Uterus (tissue), 4 donors: Measurements from ENCODE around the gene NAT9. TPM values are rescaled to one million over a fixed set of nuclear protein-coding genes. Genes with fewer than 3 reads are reported as not detected.

Source experiments
- DNase-seq, 2 donors: peaks; one replicate each; pipeline ENCODE4 v3.0.0-alpha.2; 2019 to 2020
- H3K27ac ChIP-seq, 2 donors: fragments of 200-600 bp; sonication (generic); 1 replicate in 1 of 2; 2 replicates in 1 of 2; pipeline ENCODE4 v1.5.1; 2016 to 2018
- H3K27me3 ChIP-seq, 2 donors: fragments of 200-600 bp; sonication (generic); one replicate each; pipeline ENCODE4 v1.5.1; 2018 to 2019; ENCODE audit warnings: control low read depth in 1 of 2
- H3K36me3 ChIP-seq, 2 donors: fragments of 200-600 bp; sonication (generic); one replicate each; pipeline ENCODE4 v1.5.1; 2019; ENCODE audit warnings: control low read depth in 1 of 2
- H3K4me1 ChIP-seq, 2 donors: fragments of 200-600 bp; sonication (generic); one replicate each; pipeline ENCODE4 v1.5.1; 2018 to 2019; ENCODE audit warnings: control low read depth in 1 of 2
- H3K4me3 ChIP-seq, 2 donors: fragments of 200-600 bp; sonication (generic); 1 replicate in 1 of 2; 2 replicates in 1 of 2; pipeline ENCODE4 v1.5.1; 2018 to 2019; ENCODE audit warnings: mild to moderate bottlenecking in 1 of 2
- H3K9me3 ChIP-seq, 2 donors: fragments of 200-600 bp; sonication (generic); one replicate each; pipeline ENCODE4 v1.5.1; 2019; ENCODE audit warnings: control low read depth in 1 of 2
- CTCF ChIP-seq, 4 experiments: fragments of 200-600 bp in 2 of 4; fragments of 450-650 bp in 2 of 4; sonication (generic) in 2 of 4; IDR thresholded peaks; one replicate each; pipeline ENCODE4 v1.5.1; 2016 to 2019; ENCODE audit warnings: antibody characterized with exemption in 4 of 4, mild to moderate bottlenecking in 2 of 4, moderate library complexity in 1 of 4
- POLR2A ChIP-seq, 2 donors: fragments of 450-650 bp; IDR thresholded peaks; one replicate each; pipeline ENCODE4 v1.6.1; 2016; ENCODE audit warnings: antibody characterized with exemption in 2 of 2, mild to moderate bottlenecking in 1 of 2, moderate library complexity in 1 of 2
- intact Hi-C: fragments of 100-400 bp; cut with DNase I; formaldehyde crosslinking; loops from one replicate; pipeline ENCODE4 v1.15.1; 2023; ENCODE audit warnings: low total_unique reads
- total RNA-seq, 4 donors: library from RNA; depleted of rRNA in 3 of 4; stranded (reverse); fragments of >200 nt in 3 of 4; gene quantifications; one replicate each; pipeline versions ENCODE4 v1.1.0 to v1.2.4, GENCODE V29; 2014 to 2023
- donor health status: DM: yes; HTN: yes; CAD: no.

NAT9 gene
- total RNA-seq, 4 donors from 2014 or later: 5.4 to 53.3 (median 33.9) TPM

GRCh38 chr17:74742978-74743545, 33.1 kb downstream of the NAT9 start:
- Histone ChIP-seq H3K4me3 (no peak overlapping the region), H3K27me3 (peaks cover 0 to 12% of the 10 kb centered on the region in 2 donors), H3K27ac (no peak overlapping the region), H3K36me3 (no peaks in the 10 kb centered on the region), H3K9me3 (no peaks in the 10 kb centered on the region), H3K4me1 (no peaks in the 10 kb centered on the region)
- no peak for DNase-seq
- intact Hi-C loops: loop anchor here (10.0 kb wide), 2 partner anchors 122 to 212 kb away; no protein-coding TSS in a partner anchor
- TF ChIP-seq POLR2A (IDR thresholded peaks at IDR 0.05) (no peak), CTCF (IDR thresholded peaks at IDR 0.05) (no peak)

- no peak for TF ChIP-seq CTCF (IDR thresholded peaks at IDR 0.05)
- no peak for TF ChIP-seq POLR2A (IDR thresholded peaks at IDR 0.05)
- H3K4me3 ChIP-seq: no peak overlapping the region
- intact Hi-C loops: loop anchor here (10.0 kb wide), 2 partner anchors 123 to 213 kb away; no protein-coding TSS in a partner anchor
- no peaks in the 10 kb centered on the region for H3K9me3 ChIP-seq
- H3K27ac ChIP-seq: no peak overlapping the region
- no peak for DNase-seq
- no peaks in the 10 kb centered on the region for H3K36me3 ChIP-seq
- peaks cover 0 to 8% of the 10 kb centered on the region in 2 donors for H3K4me1 ChIP-seq
- H3K27me3 ChIP-seq: peaks cover 0 to 17% of the 10 kb centered on the region in 2 donors
Measured at GRCh38 chr17:74742153-74742515, 34.0 kb downstream of the NAT9 start.

- no peak for DNase-seq
- TF ChIP-seq POLR2A (IDR thresholded peaks at IDR 0.05): no peak
- no peak for TF ChIP-seq CTCF (IDR thresholded peaks at IDR 0.05)
- Histone ChIP-seq H3K9me3 (no peaks in the 10 kb centered on the region), H3K4me1 (peaks cover 0 to 13% of the 10 kb centered on the region in 2 donors), H3K4me3 (no peak overlapping the region), H3K27ac (no peak overlapping the region), H3K27me3 (peaks cover 0 to 22% of the 10 kb centered on the region in 2 donors), H3K36me3 (no peaks in the 10 kb centered on the region)
- intact Hi-C loops: loop anchor here (10.0 kb wide), 2 partner anchors 124 to 214 kb away; no protein-coding TSS in a partner anchor
Measured at GRCh38 chr17:74740641-74741387, 35.3 kb downstream of the NAT9 start.

- Histone ChIP-seq H3K4me1 (peaks cover 0 to 13% of the 10 kb centered on the region in 2 donors), H3K4me3 (no peak overlapping the region), H3K27ac (no peak overlapping the region), H3K27me3 (peaks cover 0 to 22% of the 10 kb centered on the region in 2 donors), H3K36me3 (no peaks in the 10 kb centered on the region), H3K9me3 (no peaks in the 10 kb centered on the region)
- DNase-seq: no peak
- intact Hi-C loops: loop anchor here (10.0 kb wide), 2 partner anchors 125 to 215 kb away; no protein-coding TSS in a partner anchor
- TF ChIP-seq POLR2A (IDR thresholded peaks at IDR 0.05): no peak
- TF ChIP-seq CTCF (IDR thresholded peaks at IDR 0.05): no peak
Measured at GRCh38 chr17:74740173-74740572, 36.0 kb downstream of the NAT9 start.

GRCh38 chr17:74739227-74739831, 36.8 kb downstream of the NAT9 start:
- TF ChIP-seq CTCF (IDR thresholded peaks at IDR 0.05) (no peak), POLR2A (IDR thresholded peaks at IDR 0.05) (no peak)
- no peak for DNase-seq

More at GRCh38 chr17:74739227-74739831, 36.8 kb downstream of the NAT9 start:
- no peaks in the 10 kb centered on the region for H3K9me3 ChIP-seq
- H3K27ac ChIP-seq: no peak overlapping the region
- H3K4me3 ChIP-seq: no peak overlapping the region
- H3K4me1 ChIP-seq: peaks cover 0 to 13% of the 10 kb centered on the region in 2 donors
- peaks cover 0 to 22% of the 10 kb centered on the region in 2 donors for H3K27me3 ChIP-seq
- intact Hi-C loops: no loop called here
- no peaks in the 10 kb centered on the region for H3K36me3 ChIP-seq
